IMR-90 (cell line): ENCODE measurements around the gene PHACTR3.

Experiments
- NFE2L2 ChIP-seq: fragments of 150-350 bp; IDR thresholded peaks from 2 replicates; pipeline ENCODE4 v1.6.1; 2016; ENCODE audit warnings: low read depth, mild to moderate bottlenecking, low read length
- TF ChIP-seq, protein P1 (sequence below): conservative IDR thresholded peaks from 2 replicates; pipeline ENCODE4 v1.5.1; 2012; ENCODE audit warnings: mild to moderate bottlenecking, low read depth, low read length, improper control_type of control experiment

GRCh38 chr20:59676126-59676850 is 71.9 kb downstream of the PHACTR3 start:
- TF ChIP-seq, protein P1, sequence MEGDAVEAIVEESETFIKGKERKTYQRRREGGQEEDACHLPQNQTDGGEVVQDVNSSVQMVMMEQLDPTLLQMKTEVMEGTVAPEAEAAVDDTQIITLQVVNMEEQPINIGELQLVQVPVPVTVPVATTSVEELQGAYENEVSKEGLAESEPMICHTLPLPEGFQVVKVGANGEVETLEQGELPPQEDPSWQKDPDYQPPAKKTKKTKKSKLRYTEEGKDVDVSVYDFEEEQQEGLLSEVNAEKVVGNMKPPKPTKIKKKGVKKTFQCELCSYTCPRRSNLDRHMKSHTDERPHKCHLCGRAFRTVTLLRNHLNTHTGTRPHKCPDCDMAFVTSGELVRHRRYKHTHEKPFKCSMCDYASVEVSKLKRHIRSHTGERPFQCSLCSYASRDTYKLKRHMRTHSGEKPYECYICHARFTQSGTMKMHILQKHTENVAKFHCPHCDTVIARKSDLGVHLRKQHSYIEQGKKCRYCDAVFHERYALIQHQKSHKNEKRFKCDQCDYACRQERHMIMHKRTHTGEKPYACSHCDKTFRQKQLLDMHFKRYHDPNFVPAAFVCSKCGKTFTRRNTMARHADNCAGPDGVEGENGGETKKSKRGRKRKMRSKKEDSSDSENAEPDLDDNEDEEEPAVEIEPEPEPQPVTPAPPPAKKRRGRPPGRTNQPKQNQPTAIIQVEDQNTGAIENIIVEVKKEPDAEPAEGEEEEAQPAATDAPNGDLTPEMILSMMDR, result no peak
- no peak for TF ChIP-seq NFE2L2
